Measurements from ENCODE around the gene STOML1.

DNA sequence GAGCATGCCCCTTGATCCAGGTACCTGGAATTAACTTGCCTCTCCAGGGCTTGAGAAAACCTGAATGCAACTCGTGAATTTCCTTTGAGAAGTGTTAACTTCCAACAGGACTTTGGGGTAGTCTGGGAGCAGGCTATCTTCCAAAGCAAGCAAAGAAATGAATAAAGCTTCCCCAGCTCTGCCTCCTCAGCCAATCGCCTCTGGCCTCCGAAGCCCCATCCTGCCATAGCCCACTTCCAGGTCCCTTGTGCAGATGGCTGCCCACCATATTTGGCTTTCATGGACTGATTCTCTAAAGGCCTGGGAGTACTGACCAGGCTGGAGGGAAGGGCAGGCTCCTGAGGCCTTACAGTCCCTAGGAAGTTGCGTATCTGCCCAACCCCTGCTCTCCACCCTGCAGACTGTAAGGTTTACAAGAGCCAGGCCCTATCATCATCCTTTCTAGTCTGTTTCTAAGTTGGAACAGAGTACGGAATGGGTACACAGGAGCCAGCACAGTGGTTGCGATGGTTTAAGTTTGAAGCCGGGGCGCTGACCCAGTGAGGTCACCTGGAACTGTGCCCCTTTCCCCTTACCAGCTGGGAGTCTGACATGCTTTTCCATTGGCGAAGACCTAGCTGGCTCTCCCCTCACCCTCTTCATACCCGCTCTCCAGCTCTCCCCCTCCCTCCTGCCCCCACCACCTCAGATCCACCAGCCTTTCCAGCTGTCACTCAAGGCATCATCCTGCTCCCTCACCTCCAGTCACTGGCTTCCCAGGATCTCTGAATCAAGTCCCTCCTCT is 1.3 kb upstream of the STOML1 start:
- TF ChIP-seq, protein P1, sequence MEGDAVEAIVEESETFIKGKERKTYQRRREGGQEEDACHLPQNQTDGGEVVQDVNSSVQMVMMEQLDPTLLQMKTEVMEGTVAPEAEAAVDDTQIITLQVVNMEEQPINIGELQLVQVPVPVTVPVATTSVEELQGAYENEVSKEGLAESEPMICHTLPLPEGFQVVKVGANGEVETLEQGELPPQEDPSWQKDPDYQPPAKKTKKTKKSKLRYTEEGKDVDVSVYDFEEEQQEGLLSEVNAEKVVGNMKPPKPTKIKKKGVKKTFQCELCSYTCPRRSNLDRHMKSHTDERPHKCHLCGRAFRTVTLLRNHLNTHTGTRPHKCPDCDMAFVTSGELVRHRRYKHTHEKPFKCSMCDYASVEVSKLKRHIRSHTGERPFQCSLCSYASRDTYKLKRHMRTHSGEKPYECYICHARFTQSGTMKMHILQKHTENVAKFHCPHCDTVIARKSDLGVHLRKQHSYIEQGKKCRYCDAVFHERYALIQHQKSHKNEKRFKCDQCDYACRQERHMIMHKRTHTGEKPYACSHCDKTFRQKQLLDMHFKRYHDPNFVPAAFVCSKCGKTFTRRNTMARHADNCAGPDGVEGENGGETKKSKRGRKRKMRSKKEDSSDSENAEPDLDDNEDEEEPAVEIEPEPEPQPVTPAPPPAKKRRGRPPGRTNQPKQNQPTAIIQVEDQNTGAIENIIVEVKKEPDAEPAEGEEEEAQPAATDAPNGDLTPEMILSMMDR (IDR thresholded peaks at IDR 0.05; ENCODE audit: poor library complexity, severe bottlenecking): no peak
- no peak for TF ChIP-seq POLR2AphosphoS5 (IDR thresholded peaks at IDR 0.05)
- TF ChIP-seq EZH2 (IDR thresholded peaks at IDR 0.05; ENCODE audit: borderline replicate concordance, insufficient read depth, low read length, poor library complexity, severe bottlenecking): no peak
- TF ChIP-seq SMC3 (conservative IDR thresholded peaks at IDR 0.05; ENCODE audit: poor library complexity): no peak
- TF ChIP-seq EP300 (conservative IDR thresholded peaks at IDR 0.05; ENCODE audit: poor library complexity, severe bottlenecking): no peak
- no peak for TF ChIP-seq TAF1 (IDR thresholded peaks at IDR 0.05; ENCODE audit: low read depth)
- TF ChIP-seq RAD21 (conservative IDR thresholded peaks at IDR 0.05): no peak

Data from neural cell (in vitro differentiated cells).